Thyroid gland (tissue), 4 donors: ENCODE results near the gene HK3. TPM values are rescaled to one million over a fixed set of nuclear protein-coding genes. Genes with fewer than 3 reads are reported as not detected.

Experiments used
- DNase-seq, 2 donors: peaks; one replicate each; pipeline ENCODE4 v3.0.0-alpha.2; 2019
- H3K27ac ChIP-seq, 3 donors: fragments of 200-600 bp; sonication (generic); 1 replicate in 2 of 3; 2 replicates in 1 of 3; pipeline ENCODE4 v1.5.1; 2016 to 2019; ENCODE audit warnings: mild to moderate bottlenecking in 1 of 3, moderate library complexity in 1 of 3
- H3K27me3 ChIP-seq: fragments of 200-600 bp; sonication (generic); one replicate; pipeline ENCODE4 v1.5.1; 2019
- H3K36me3 ChIP-seq, 2 donors: fragments of 200-600 bp; sonication (generic); one replicate each; pipeline ENCODE4 v1.5.1; 2016 to 2019
- H3K4me1 ChIP-seq, 2 donors: fragments of 200-600 bp; sonication (generic); one replicate each; pipeline ENCODE4 v1.5.1; 2017 to 2019
- H3K4me3 ChIP-seq, 3 donors: fragments of 200-600 bp; sonication (generic); replicated peaks in 1 of 3; 1 replicate in 2 of 3; 2 replicates in 1 of 3; pipeline ENCODE4 v1.5.1; 2016; ENCODE audit warnings: mild to moderate bottlenecking in 1 of 3
- H3K9me3 ChIP-seq: fragments of 200-600 bp; sonication (generic); one replicate; pipeline ENCODE4 v1.5.1; 2017
- CTCF ChIP-seq, 6 experiments: fragments of 200-600 bp in 3 of 6; fragments of 450-650 bp in 3 of 6; sonication (generic) in 3 of 6; IDR thresholded peaks; one replicate each; pipeline ENCODE4 v1.5.1; 2016 to 2019; ENCODE audit warnings: antibody characterized with exemption in 6 of 6, mild to moderate bottlenecking in 2 of 6, inconsistent platforms in 1 of 6, moderate library complexity in 1 of 6
- POLR2A ChIP-seq, 2 donors: fragments of 450-650 bp; IDR thresholded peaks; one replicate each; pipeline ENCODE4 v1.6.1; 2017; ENCODE audit warnings: antibody characterized with exemption in 2 of 2, mild to moderate bottlenecking in 2 of 2, moderate library complexity in 1 of 2
- WGBS, 2 donors: methylation state at CpG; one replicate each; pipeline ENCODE4 v1.1.5; 2017; 5-methylcytosine and 5-hydroxymethylcytosine counted together
- intact Hi-C: fragments of 100-400 bp; cut with DNase I; formaldehyde crosslinking; loops from one replicate; pipeline ENCODE4 v1.15.1; 2023
- total RNA-seq, 4 donors: library from RNA; depleted of rRNA; stranded (reverse); fragments of >200 nt; gene quantifications; one replicate each; pipeline ENCODE4 v1.2.3, GENCODE V29; 2016

The HK3 gene
- total RNA-seq, 4 donors from 2014 or later, result 0.67 to 3.1 (median 2.1) TPM

GRCh38 chr5:176855598-176855997 is 43.5 kb downstream of the HK3 start:
- intact Hi-C loops, result no loop called here
- no peaks in the 10 kb centered on the region for H3K9me3 ChIP-seq
- DNase-seq, result no peak
- H3K36me3 ChIP-seq, result no peaks in the 10 kb centered on the region
- H3K27me3 ChIP-seq, result no peaks in the 10 kb centered on the region
- 88 to 92% methylated on average over 9 to 18 of the region's 18 CpGs for WGBS, 2 donors
- H3K4me3 ChIP-seq, result no peak overlapping the region
- no peak for TF ChIP-seq POLR2A (IDR thresholded peaks at IDR 0.05)
- no peak for TF ChIP-seq CTCF (IDR thresholded peaks at IDR 0.05)
- no peaks in the 10 kb centered on the region for H3K4me1 ChIP-seq
- no peak overlapping the region for H3K27ac ChIP-seq

- H3K9me3 ChIP-seq, result no peaks in the 10 kb centered on the region
- no peaks in the 10 kb centered on the region for H3K27me3 ChIP-seq
- no peak overlapping the region for H3K4me3 ChIP-seq
- H3K36me3 ChIP-seq, result no peaks in the 10 kb centered on the region
- H3K4me1 ChIP-seq, result no peaks in the 10 kb centered on the region
- WGBS, 2 donors, result 63 to 68% methylated on average over 8 of the region's 8 CpGs
- H3K27ac ChIP-seq, result no peak overlapping the region
- no peak for TF ChIP-seq CTCF (IDR thresholded peaks at IDR 0.05)
- TF ChIP-seq POLR2A (IDR thresholded peaks at IDR 0.05), result no peak
- intact Hi-C loops, result no loop called here
- DNase-seq, result no peak
Observed at GRCh38 chr5:176854164-176854563, 45.0 kb downstream of the HK3 start.

- Histone ChIP-seq H3K27me3 (no peaks in the 10 kb centered on the region), H3K4me3 (no peak overlapping the region), H3K9me3 (no peaks in the 10 kb centered on the region), H3K36me3 (no peaks in the 10 kb centered on the region), H3K4me1 (no peaks in the 10 kb centered on the region), H3K27ac (no peak overlapping the region)
- TF ChIP-seq CTCF (IDR thresholded peaks at IDR 0.05) (no peak), POLR2A (IDR thresholded peaks at IDR 0.05) (no peak)
- no peak for DNase-seq
- intact Hi-C loops, result no loop called here
- 74 to 75% methylated on average over 4 to 19 of the region's 20 CpGs for WGBS, 2 donors
Observed at GRCh38 chr5:176853151-176853778, 45.9 kb downstream of the HK3 start.

- DNase-seq, result no peak
- TF ChIP-seq POLR2A (IDR thresholded peaks at IDR 0.05) (no peak), CTCF (IDR thresholded peaks at IDR 0.05) (no peak)
- no peaks in the 10 kb centered on the region for H3K9me3 ChIP-seq
- no peaks in the 10 kb centered on the region for H3K4me1 ChIP-seq
- H3K36me3 ChIP-seq, result no peaks in the 10 kb centered on the region
- H3K27me3 ChIP-seq, result no peaks in the 10 kb centered on the region
- no peak overlapping the region for H3K4me3 ChIP-seq
- no peak overlapping the region for H3K27ac ChIP-seq
- intact Hi-C loops, result no loop called here
- WGBS, 2 donors, result 66% methylated on average over 16 to 17 of the region's 17 CpGs
Observed at GRCh38 chr5:176851871-176852658, 47.1 kb downstream of the HK3 start.

- WGBS, 2 donors, result 76 to 86% methylated on average over 12 of the region's 12 CpGs
- H3K4me3 ChIP-seq, result no peak overlapping the region
Observed at GRCh38 chr5:176851380-176851779, 47.8 kb downstream of the HK3 start.

More at GRCh38 chr5:176851380-176851779, 47.8 kb downstream of the HK3 start:
- intact Hi-C loops, result no loop called here
- no peaks in the 10 kb centered on the region for H3K9me3 ChIP-seq
- DNase-seq, result no peak
- TF ChIP-seq CTCF (IDR thresholded peaks at IDR 0.05), result no peak
- no peak for TF ChIP-seq POLR2A (IDR thresholded peaks at IDR 0.05)
- no peak overlapping the region for H3K27ac ChIP-seq
- H3K27me3 ChIP-seq, result no peaks in the 10 kb centered on the region
- no peaks in the 10 kb centered on the region for H3K4me1 ChIP-seq
- no peaks in the 10 kb centered on the region for H3K36me3 ChIP-seq
